Mesenchymal stem cell (in vitro differentiated cells and primary cell): Measurements from ENCODE around the gene SORBS1.

Experiments
- DNase-seq: peaks from one replicate; pipeline ENCODE4 v3.0.0-alpha.2; 2013
- H2AFZ ChIP-seq: one replicate; pipeline ENCODE4 v1.6.1; 2013; ENCODE audit warnings: low read depth, mild to moderate bottlenecking, control low read depth, inconsistent platforms, low read length, moderate library complexity
- H2AK5ac ChIP-seq: 2 replicates; pipeline ENCODE4 v1.6.1; 2013; ENCODE audit warnings: low read length, moderate library complexity, mild to moderate bottlenecking, inconsistent platforms; ENCODE audit not compliant: severe bottlenecking
- H2BK120ac ChIP-seq: one replicate; pipeline ENCODE4 v1.6.1; 2013; ENCODE audit warnings: low read depth, mild to moderate bottlenecking, inconsistent platforms, low read length, moderate library complexity
- H2BK12ac ChIP-seq, 2 experiments: one replicate each; pipeline ENCODE4 v1.6.1; 2013; ENCODE audit warnings: inconsistent platforms in 2 of 2, low read length in 2 of 2, mild to moderate bottlenecking in 2 of 2, moderate library complexity in 2 of 2, control low read depth in 1 of 2
- H2BK15ac ChIP-seq: one replicate; pipeline ENCODE4 v1.6.1; 2013; ENCODE audit warnings: mild to moderate bottlenecking, low read depth, inconsistent platforms; ENCODE audit not compliant: poor library complexity, severe bottlenecking
- H2BK5ac ChIP-seq: 2 replicates; pipeline ENCODE4 v1.6.1; 2013; ENCODE audit warnings: low read depth, mild to moderate bottlenecking, low read length, control low read depth, inconsistent platforms; ENCODE audit not compliant: poor library complexity, severe bottlenecking
- H3K14ac ChIP-seq, 2 experiments: one replicate each; pipeline ENCODE4 v1.6.1; 2013; ENCODE audit warnings: inconsistent platforms in 2 of 2, low read length in 2 of 2, control low read depth in 1 of 2, mild to moderate bottlenecking in 1 of 2, moderate library complexity in 1 of 2
- H3K18ac ChIP-seq, 2 experiments: one replicate each; pipeline ENCODE4 v1.6.1; 2013; ENCODE audit warnings: inconsistent platforms in 2 of 2, low read length in 2 of 2, control low read depth in 1 of 2, low read depth in 1 of 2, mild to moderate bottlenecking in 1 of 2
- H3K23ac ChIP-seq, 2 experiments: one replicate each; pipeline ENCODE4 v1.6.1; 2013; ENCODE audit warnings: inconsistent platforms in 2 of 2, low read length in 2 of 2, mild to moderate bottlenecking in 2 of 2, moderate library complexity in 2 of 2, control low read depth in 1 of 2
- H3K27ac ChIP-seq: 2 replicates; pipeline ENCODE4 v1.5.1; 2013; ENCODE audit warnings: mild to moderate bottlenecking, moderate library complexity, low read length, control low read depth, inconsistent platforms; ENCODE audit not compliant: poor library complexity, severe bottlenecking
- H3K27me3 ChIP-seq, 2 experiments: 2 replicates each; pipeline versions ENCODE4 v1.6.1 to v1.7.0; 2013; ENCODE audit warnings: low read length in 2 of 2, mild to moderate bottlenecking in 2 of 2, moderate library complexity in 2 of 2, control low read depth in 1 of 2, inconsistent platforms in 1 of 2; ENCODE audit not compliant: control insufficient read depth in 1 of 2, insufficient read depth in 1 of 2
- H3K36me3 ChIP-seq, 2 experiments: 2 replicates each; pipeline versions ENCODE4 v1.6.1 to v1.7.0; 2013; ENCODE audit warnings: low read length in 2 of 2, control low read depth in 1 of 2, inconsistent platforms in 1 of 2, low read depth in 1 of 2, mild to moderate bottlenecking in 1 of 2; ENCODE audit not compliant: insufficient read depth in 2 of 2, control insufficient read depth in 1 of 2
- H3K4ac ChIP-seq, 2 experiments: one replicate each; pipeline ENCODE4 v1.6.1; 2013; ENCODE audit warnings: inconsistent platforms in 2 of 2, low read length in 2 of 2, mild to moderate bottlenecking in 2 of 2, moderate library complexity in 2 of 2, control low read depth in 1 of 2, low read depth in 1 of 2
- H3K4me1 ChIP-seq: 2 replicates; pipeline ENCODE4 v1.6.1; 2013; ENCODE audit warnings: low read depth, low read length, control low read depth; ENCODE audit not compliant: control insufficient read depth, insufficient read depth
- H3K4me2 ChIP-seq: 2 replicates; pipeline ENCODE4 v1.6.1; 2013; ENCODE audit warnings: low read length, mild to moderate bottlenecking, inconsistent platforms; ENCODE audit not compliant: poor library complexity, severe bottlenecking
- H3K4me3 ChIP-seq, 2 experiments: 2 replicates each; pipeline versions ENCODE4 v1.5.1 to v1.7.0; 2013; ENCODE audit warnings: low read length in 2 of 2, mild to moderate bottlenecking in 2 of 2, control low read depth in 1 of 2, low read depth in 1 of 2; ENCODE audit not compliant: insufficient read depth in 1 of 2
- H3K79me1 ChIP-seq: replicated peaks from 2 replicates; pipeline ENCODE4 v1.6.1; 2013; ENCODE audit warnings: mild to moderate bottlenecking, control low read depth, low read length, inconsistent platforms; ENCODE audit not compliant: poor library complexity, severe bottlenecking
- H3K9ac ChIP-seq: 2 replicates; pipeline ENCODE4 v1.7.0; 2013; ENCODE audit warnings: mild to moderate bottlenecking, low read length, moderate library complexity
- H3K9me3 ChIP-seq: 2 replicates; pipeline ENCODE4 v1.7.0; 2013; ENCODE audit warnings: mild to moderate bottlenecking, low read length; ENCODE audit not compliant: control insufficient read depth
- H4K8ac ChIP-seq: one replicate; pipeline ENCODE4 v1.6.1; 2013; ENCODE audit warnings: inconsistent platforms, mild to moderate bottlenecking, low read length, moderate library complexity
- H4K91ac ChIP-seq: one replicate; pipeline ENCODE4 v1.6.1; 2013; ENCODE audit warnings: mild to moderate bottlenecking, low read length, inconsistent platforms
- WGBS: methylation state at CpG from one replicate; pipeline ENCODE4 v1.1.7; 2013; ENCODE audit warnings: mixed read lengths; 5-methylcytosine and 5-hydroxymethylcytosine counted together

SORBS1 gene

DNA sequence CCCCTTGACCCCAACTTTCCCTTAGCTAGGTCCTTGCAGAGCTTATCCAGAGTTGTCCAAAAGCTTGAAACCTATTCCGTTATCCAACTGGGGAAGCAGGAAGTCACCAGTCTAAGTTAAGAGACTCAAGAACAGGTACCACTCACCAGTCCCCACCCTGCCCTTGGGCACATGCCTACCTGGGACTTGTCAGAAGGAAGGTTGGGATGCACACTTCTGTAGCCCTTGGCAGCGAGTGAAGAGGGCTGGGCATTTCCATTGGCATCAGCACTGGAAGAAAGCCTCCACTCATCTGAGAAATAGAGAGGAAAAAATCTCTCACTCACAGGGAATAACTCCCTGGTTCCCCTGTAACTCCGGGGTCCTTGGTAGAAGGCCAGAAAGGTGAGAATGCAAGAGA is 139.4 kb downstream of the SORBS1 start:
- H3K14ac ChIP-seq: no peak overlapping the region
- H3K4me3 ChIP-seq: no peak overlapping the region
- H2AFZ ChIP-seq: no peak overlapping the region
- no peak overlapping the region for H2BK5ac ChIP-seq
- no peak overlapping the region for H3K23ac ChIP-seq
- no peak for DNase-seq
- H3K4me1 ChIP-seq: no peaks in the 10 kb centered on the region
- H3K27me3 ChIP-seq: peaks cover 0 to 31% of the 10 kb centered on the region in 2 experiments
- H2BK15ac ChIP-seq: no peak overlapping the region
- H3K4ac ChIP-seq: no peak overlapping the region
- no peaks in the 10 kb centered on the region for H3K79me1 ChIP-seq
- H4K91ac ChIP-seq: no peak overlapping the region
- 79% methylated on average over 3 of the region's 3 CpGs for WGBS
- H3K9me3 ChIP-seq: no peaks in the 10 kb centered on the region
- no peak overlapping the region for H2AK5ac ChIP-seq
- H2BK120ac ChIP-seq: no peak overlapping the region
- H3K18ac ChIP-seq: no peak overlapping the region
- H3K27ac ChIP-seq: no peak overlapping the region
- no peak overlapping the region for H3K4me2 ChIP-seq
- H2BK12ac ChIP-seq: no peak overlapping the region
- no peaks in the 10 kb centered on the region for H3K36me3 ChIP-seq
- H3K9ac ChIP-seq: no peak overlapping the region
- no peak overlapping the region for H4K8ac ChIP-seq

DNA sequence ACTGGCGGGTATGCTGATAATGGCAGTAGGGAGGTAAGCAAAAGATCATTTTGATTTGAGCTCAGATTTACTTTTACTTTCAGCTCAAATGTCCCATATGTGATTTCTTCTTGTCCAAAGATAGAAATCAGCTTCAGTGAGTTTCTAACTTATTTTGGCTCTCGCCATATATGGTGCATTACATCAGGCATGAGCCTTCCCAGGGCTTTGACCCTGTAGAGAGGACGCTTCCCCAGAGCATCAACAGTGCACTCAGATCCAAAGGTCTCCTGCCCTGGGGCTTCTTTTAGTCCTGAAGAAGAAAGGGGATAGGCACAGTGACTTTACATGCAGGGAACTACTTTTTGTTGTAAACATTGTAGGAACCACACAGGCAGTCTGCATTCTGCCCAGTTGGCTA is 141.8 kb downstream of the SORBS1 start:
- H3K9me3 ChIP-seq: no peaks in the 10 kb centered on the region
- H2AK5ac ChIP-seq: no peak overlapping the region
- no peak overlapping the region for H2BK12ac ChIP-seq
- no peaks in the 10 kb centered on the region for H3K79me1 ChIP-seq
- no peak overlapping the region for H2AFZ ChIP-seq
- no peak for DNase-seq
- no peak overlapping the region for H3K4me3 ChIP-seq
- H3K18ac ChIP-seq: no peak overlapping the region
- H3K23ac ChIP-seq: no peak overlapping the region
- no peak overlapping the region for H3K4me2 ChIP-seq
- no peak overlapping the region for H3K14ac ChIP-seq
- no peak overlapping the region for H3K4ac ChIP-seq
- no peak overlapping the region for H3K9ac ChIP-seq
- no peak overlapping the region for H4K91ac ChIP-seq
- 62% methylated on average over 3 of the region's 3 CpGs for WGBS
- no peak overlapping the region for H2BK15ac ChIP-seq
- no peak overlapping the region for H3K27ac ChIP-seq
- peaks cover 0 to 6% of the 10 kb centered on the region in 2 experiments for H3K36me3 ChIP-seq
- H4K8ac ChIP-seq: no peak overlapping the region
- H3K27me3 ChIP-seq: peaks cover 2 to 46% of the 10 kb centered on the region in 2 experiments
- no peaks in the 10 kb centered on the region for H3K4me1 ChIP-seq
- H2BK5ac ChIP-seq: no peak overlapping the region
- H2BK120ac ChIP-seq: no peak overlapping the region

GRCh38 chr10:95416973-95417372 is 144.2 kb downstream of the SORBS1 start:
- H3K4ac ChIP-seq: no peak overlapping the region
- no peak overlapping the region for H3K14ac ChIP-seq
- H3K27me3 ChIP-seq: peaks cover 5 to 53% of the 10 kb centered on the region in 2 experiments
- H2BK12ac ChIP-seq: no peak overlapping the region
- H3K27ac ChIP-seq: no peak overlapping the region
- H4K8ac ChIP-seq: no peak overlapping the region
- H3K9me3 ChIP-seq: no peaks in the 10 kb centered on the region
- no peak overlapping the region for H3K4me3 ChIP-seq
- H2BK120ac ChIP-seq: no peak overlapping the region
- no peak overlapping the region for H2BK15ac ChIP-seq
- H2AFZ ChIP-seq: no peak overlapping the region
- no peak overlapping the region for H3K4me2 ChIP-seq
- DNase-seq: no peak
- no peak overlapping the region for H4K91ac ChIP-seq
- H3K18ac ChIP-seq: no peak overlapping the region
- no peak overlapping the region for H3K23ac ChIP-seq
- no peak overlapping the region for H2AK5ac ChIP-seq
- no peak overlapping the region for H2BK5ac ChIP-seq
- H3K9ac ChIP-seq: no peak overlapping the region
- H3K36me3 ChIP-seq: peaks cover 0 to 9% of the 10 kb centered on the region in 2 experiments
- 88% methylated on average over 7 of the region's 7 CpGs for WGBS
- no peaks in the 10 kb centered on the region for H3K79me1 ChIP-seq
- no peaks in the 10 kb centered on the region for H3K4me1 ChIP-seq

GRCh38 chr10:95416270-95416669 is 144.9 kb downstream of the SORBS1 start:
- WGBS: 76% methylated on average over 3 of the region's 4 CpGs
- H2AFZ ChIP-seq: no peak overlapping the region
- H3K4ac ChIP-seq: no peak overlapping the region
- no peaks in the 10 kb centered on the region for H3K4me1 ChIP-seq
- no peak overlapping the region for H2BK15ac ChIP-seq
- H3K23ac ChIP-seq: no peak overlapping the region
- no peak overlapping the region for H2BK5ac ChIP-seq
- no peak overlapping the region for H4K8ac ChIP-seq
- no peaks in the 10 kb centered on the region for H3K9me3 ChIP-seq
- DNase-seq: no peak
- no peak overlapping the region for H2BK120ac ChIP-seq
- H3K9ac ChIP-seq: no peak overlapping the region
- H4K91ac ChIP-seq: no peak overlapping the region
- no peak overlapping the region for H3K4me2 ChIP-seq
- H3K4me3 ChIP-seq: no peak overlapping the region
- no peak overlapping the region for H3K14ac ChIP-seq
- H2BK12ac ChIP-seq: no peak overlapping the region
- H3K79me1 ChIP-seq: no peaks in the 10 kb centered on the region
- H3K36me3 ChIP-seq: peaks cover 0 to 9% of the 10 kb centered on the region in 2 experiments
- H3K27me3 ChIP-seq: peaks cover 5 to 49% of the 10 kb centered on the region in 2 experiments
- no peak overlapping the region for H3K18ac ChIP-seq
- H2AK5ac ChIP-seq: no peak overlapping the region
- H3K27ac ChIP-seq: no peak overlapping the region
